ENCODE results near the gene NTSR1. TPM values are rescaled to one million over a fixed set of nuclear protein-coding genes. Genes with fewer than 3 reads are reported as not detected.

Gene NTSR1
- polyA plus RNA-seq, 3 donors, result 0.35 to 2.5 (median 0.40) TPM

GRCh38 chr20:62787866-62788265 is 79.2 kb downstream of the NTSR1 start:
- TF ChIP-seq CTCF (IDR thresholded peaks at IDR 0.05), result no peak
- intact Hi-C loops (cut with micrococcal nuclease), result loop anchor here (2.0 kb wide), 3 partner anchors 111 to 185 kb away; no protein-coding TSS in a partner anchor
- peak overlapping the region in 1 of 2 donors; percentile 35 for H3K4me3 Mint-ChIP-seq
- H2AFZ ChIP-seq (ENCODE audit: insufficient read depth, low read depth, low read length, poor library complexity, severe bottlenecking), result no peak overlapping the region
- H3K9me3 Mint-ChIP-seq, result peaks cover 12 to 16% (median 15%) of the 10 kb centered on the region in 7 donors
- no peak overlapping the region for H3K9ac ChIP-seq (ENCODE audit: insufficient read depth, low read length, poor library complexity, severe bottlenecking)
- H3K9me3 ChIP-seq (replicated peaks in 1 of 2; ENCODE audit: control insufficient read depth in 1 of 2, insufficient read depth in 1 of 2, low read length in 2 of 2), result peaks cover 0 to 13% of the 10 kb centered on the region in 2 donors
- no peak overlapping the region for H3K4me3 ChIP-seq (replicated peaks in 1 of 3; ENCODE audit: low read depth in 2 of 3, low read length in 3 of 3)
- peaks cover 7 to 20% of the 10 kb centered on the region in 2 donors for H3K36me3 Mint-ChIP-seq
- H3K27me3 Mint-ChIP-seq (ENCODE audit: low read depth in 3 of 3), result peaks cover 2 to 6% (median 3%) of the 10 kb centered on the region in 3 donors
- 39% methylated on average over 4 of the region's 5 CpGs for WGBS (ENCODE audit: insufficient coverage)
- peak overlapping the region; percentile 65 to 92 for H3K27ac ChIP-seq (ENCODE audit: low read depth in 1 of 2, low read length in 2 of 2)
- no peaks in the 10 kb centered on the region for H3K27me3 ChIP-seq (ENCODE audit: control insufficient read depth in 2 of 2, insufficient read depth in 2 of 2, low read length in 2 of 2)
- no peaks in the 10 kb centered on the region for H3K36me3 ChIP-seq (replicated peaks in 1 of 2; ENCODE audit: control insufficient read depth in 1 of 2, insufficient read depth in 2 of 2, low read length in 2 of 2)
- H3K4me1 ChIP-seq (ENCODE audit: control insufficient read depth in 1 of 2, insufficient read depth in 2 of 2, low read length in 2 of 2), result peaks cover 16 to 27% of the 10 kb centered on the region in 2 donors
- H3K79me2 ChIP-seq (ENCODE audit: insufficient read depth, low read length), result no peaks in the 10 kb centered on the region
- peaks cover 31% of the 10 kb centered on the region for H3K4me1 Mint-ChIP-seq
- H4K20me1 ChIP-seq (ENCODE audit: insufficient read depth, low read length), result no peaks in the 10 kb centered on the region
- peak overlapping the region; percentile 91 to 99 (median 96) for H3K27ac Mint-ChIP-seq
- peak; percentile 69 to 72 (median 71) for DNase-seq
- H3K4me2 ChIP-seq (replicated peaks; ENCODE audit: extremely low read depth, low read length, poor library complexity, severe bottlenecking), result no peak overlapping the region

- Histone ChIP-seq H3K4me3 (replicated peaks in 1 of 3; ENCODE audit: low read depth in 2 of 3, low read length in 3 of 3) (no peak overlapping the region), H3K79me2 (ENCODE audit: insufficient read depth, low read length) (no peaks in the 10 kb centered on the region), H3K4me1 (ENCODE audit: control insufficient read depth in 1 of 2, insufficient read depth in 2 of 2, low read length in 2 of 2) (peaks cover 21 to 32% of the 10 kb centered on the region in 2 donors), H2AFZ (ENCODE audit: insufficient read depth, low read depth, low read length, poor library complexity, severe bottlenecking) (no peak overlapping the region), H3K9ac (ENCODE audit: insufficient read depth, low read length, poor library complexity, severe bottlenecking) (no peak overlapping the region), H3K4me2 (replicated peaks; ENCODE audit: extremely low read depth, low read length, poor library complexity, severe bottlenecking) (no peak overlapping the region), H3K27me3 (ENCODE audit: control insufficient read depth in 2 of 2, insufficient read depth in 2 of 2, low read length in 2 of 2) (no peaks in the 10 kb centered on the region), H3K27ac (ENCODE audit: low read depth in 1 of 2, low read length in 2 of 2) (no peak overlapping the region), H3K36me3 (replicated peaks in 1 of 2; ENCODE audit: control insufficient read depth in 1 of 2, insufficient read depth in 2 of 2, low read length in 2 of 2) (no peaks in the 10 kb centered on the region), H3K9me3 (replicated peaks in 1 of 2; ENCODE audit: control insufficient read depth in 1 of 2, insufficient read depth in 1 of 2, low read length in 2 of 2) (peaks cover 0 to 13% of the 10 kb centered on the region in 2 donors), H4K20me1 (ENCODE audit: insufficient read depth, low read length) (no peaks in the 10 kb centered on the region)
- Mint-ChIP-seq H3K36me3 (peaks cover 7 to 20% of the 10 kb centered on the region in 2 donors), H3K27me3 (ENCODE audit: low read depth in 3 of 3) (peaks cover 2 to 6% (median 3%) of the 10 kb centered on the region in 3 donors), H3K4me1 (peaks cover 30% of the 10 kb centered on the region), H3K4me3 (no peak overlapping the region), H3K9me3 (peaks cover 12 to 16% (median 15%) of the 10 kb centered on the region in 7 donors), H3K27ac (peak overlapping the region in 4 of 7 donors; percentile 68 to 99 (median 94))
- no peak for TF ChIP-seq CTCF (IDR thresholded peaks at IDR 0.05)
- DNase-seq, result no peak
- WGBS (ENCODE audit: insufficient coverage), result 86% methylated on average over 15 of the region's 15 CpGs
- intact Hi-C loops (cut with micrococcal nuclease), result loop anchor here in 1 of 2 donors (2.0 kb wide), 1 partner anchor 112 kb away; no protein-coding TSS in a partner anchor
Measured at GRCh38 chr20:62788607-62789006, 80.0 kb downstream of the NTSR1 start.
